HT-29 (cell line): ENCODE results near the gene THPO. TPM values are rescaled to one million over a fixed set of nuclear protein-coding genes. Genes with fewer than 3 reads are reported as not detected.
A peak's percentile ranks its signal among the peaks of the same experiment; 100 is the strongest.

ENCODE experiments used
- DNase-seq: peaks from one replicate; pipeline ENCODE4 v3.0.0-alpha.2; 2015; ENCODE audit warnings: low spot score
- small RNA-seq: library from RNA; depleted of rRNA; stranded (forward); fragments of <200 nt; gene quantifications from one replicate; pipeline ENCODE3, GENCODE V24; 2014
- total RNA-seq: library from RNA; depleted of rRNA; stranded (reverse); fragments of >200 nt; shearing (Covaris generic); gene quantifications from 2 replicates; pipeline ENCODE4 v1.2.3, GENCODE V29; 2014; rRNA removed

The THPO gene
- total RNA-seq, 1 experiment from 2014 or later, result 0.56 TPM

GRCh38 chr3:184333700-184334099 is 44.3 kb downstream of the THPO start:
- DNase-seq, result no peak

DNA sequence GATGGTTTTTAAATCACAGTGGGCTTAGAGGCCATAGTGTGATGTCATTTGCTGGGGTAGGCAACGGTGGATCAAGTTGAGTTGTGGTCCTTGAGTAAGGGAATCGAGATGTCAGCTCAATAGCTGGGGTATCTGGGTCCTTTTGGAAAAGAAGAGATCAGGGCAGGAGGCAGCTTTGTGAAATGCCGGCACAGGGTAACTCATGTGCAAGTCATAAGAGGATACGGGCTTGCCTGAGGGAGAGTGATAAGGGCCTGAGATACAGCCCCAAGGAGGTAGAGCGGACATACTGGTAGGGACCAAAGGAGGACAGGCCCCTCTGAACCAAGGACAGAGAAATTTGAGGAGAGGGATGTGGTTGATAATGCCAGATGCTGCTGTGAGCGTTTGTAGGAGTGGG is 44.8 kb downstream of the THPO start:
- DNase-seq, result no peak

DNA sequence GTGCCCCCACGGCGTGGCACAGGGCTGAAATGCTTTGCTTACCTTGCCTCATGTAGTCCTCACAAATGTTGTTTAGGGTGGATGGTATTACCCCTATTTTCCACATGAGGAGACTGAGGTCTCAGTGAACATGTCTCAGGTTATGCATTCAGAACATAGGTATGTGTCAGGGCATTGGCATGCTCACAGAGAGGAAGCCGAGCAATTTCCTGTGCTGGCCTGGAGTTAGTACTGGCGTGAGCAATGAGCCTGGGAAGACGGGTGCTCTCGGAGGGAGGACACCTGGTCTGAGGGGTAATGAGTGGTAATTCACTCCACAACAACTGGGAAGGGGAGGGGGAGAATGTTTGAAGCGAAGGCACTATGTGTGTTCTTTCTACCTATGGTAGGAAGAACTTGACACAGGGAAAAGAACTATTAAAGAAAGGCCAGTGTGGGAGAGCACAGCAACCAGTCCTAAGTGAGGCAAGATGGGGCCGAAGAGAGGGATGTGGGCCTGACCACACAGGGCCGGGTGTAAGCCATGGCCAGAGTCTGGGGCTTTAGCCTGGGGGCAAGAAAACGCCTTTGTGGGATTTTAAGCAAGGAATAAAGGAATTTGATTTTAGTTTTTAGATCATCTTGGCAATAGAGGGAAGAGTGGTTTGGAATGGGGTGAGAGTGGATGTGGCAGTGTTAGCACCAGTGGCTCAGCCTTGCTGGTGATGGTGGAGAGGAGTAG is 45.5 kb downstream of the THPO start:
- no peak for DNase-seq

DNA sequence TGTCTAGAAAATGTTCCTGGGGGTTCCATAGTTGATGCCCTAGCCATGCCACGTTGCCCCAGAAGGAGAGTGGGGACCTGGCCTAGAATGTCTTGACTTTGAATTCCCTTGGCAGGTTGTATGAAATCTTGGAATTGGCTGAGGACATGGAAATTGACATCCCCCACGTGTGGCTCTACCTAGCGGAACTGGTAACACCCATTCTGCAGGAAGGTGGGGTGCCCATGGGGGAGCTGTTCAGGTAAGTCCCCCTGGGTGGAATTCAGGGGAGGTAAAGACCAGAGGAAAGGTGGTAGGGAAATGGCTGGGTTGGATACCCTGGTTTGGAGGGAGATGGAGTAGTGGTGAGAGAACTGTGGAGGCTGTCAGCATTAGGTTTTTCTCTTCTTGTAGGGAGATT is 49.5 kb downstream of the THPO start:
- DNase-seq, result no peak

DNA sequence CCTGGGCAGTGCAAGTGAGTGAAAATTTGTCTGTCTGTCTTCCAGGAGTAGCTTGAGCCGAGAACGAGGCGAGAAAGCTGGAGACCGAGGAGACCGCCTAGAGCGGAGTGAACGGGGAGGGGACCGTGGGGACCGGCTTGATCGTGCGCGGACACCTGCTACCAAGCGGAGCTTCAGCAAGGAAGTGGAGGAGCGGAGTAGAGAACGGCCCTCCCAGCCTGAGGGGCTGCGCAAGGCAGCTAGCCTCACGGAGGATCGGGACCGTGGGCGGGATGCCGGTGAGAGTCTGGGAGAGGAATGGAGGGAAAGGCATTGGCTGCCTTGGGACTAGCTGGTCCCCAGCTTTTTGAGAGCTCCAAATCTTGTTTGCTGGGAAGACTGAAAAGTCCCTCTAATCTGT is 50.8 kb downstream of the THPO start:
- no peak for DNase-seq

DNA sequence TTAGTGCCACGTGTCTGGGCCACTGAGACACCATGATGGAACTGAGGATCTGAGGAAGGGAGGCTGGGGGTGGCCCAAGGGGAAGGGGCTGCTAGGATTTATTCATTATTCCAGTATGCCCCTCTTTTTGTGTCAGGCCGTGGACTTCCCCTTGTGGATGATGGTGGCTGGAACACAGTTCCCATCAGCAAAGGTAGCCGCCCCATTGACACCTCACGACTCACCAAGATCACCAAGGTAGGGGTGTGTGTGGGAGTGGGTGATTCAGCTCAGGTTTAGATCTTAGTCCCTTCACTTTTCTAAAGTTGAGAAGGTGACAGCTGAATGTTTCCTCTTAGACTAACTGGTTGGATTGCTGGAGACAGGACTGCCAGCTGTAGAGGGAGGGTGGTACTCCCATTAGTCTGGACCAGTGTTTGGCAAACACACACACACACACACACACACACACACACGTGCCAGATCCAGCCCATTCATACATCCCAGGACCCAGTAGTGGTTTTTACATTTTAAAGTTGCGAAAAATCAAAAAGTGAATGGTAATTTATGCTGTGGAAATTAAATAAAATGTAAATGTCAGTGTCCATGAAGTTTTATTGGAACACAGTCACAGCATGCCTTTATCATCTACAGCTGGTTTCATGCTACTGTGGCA is 52.2 kb downstream of the THPO start:
- DNase-seq, result no peak

DNA sequence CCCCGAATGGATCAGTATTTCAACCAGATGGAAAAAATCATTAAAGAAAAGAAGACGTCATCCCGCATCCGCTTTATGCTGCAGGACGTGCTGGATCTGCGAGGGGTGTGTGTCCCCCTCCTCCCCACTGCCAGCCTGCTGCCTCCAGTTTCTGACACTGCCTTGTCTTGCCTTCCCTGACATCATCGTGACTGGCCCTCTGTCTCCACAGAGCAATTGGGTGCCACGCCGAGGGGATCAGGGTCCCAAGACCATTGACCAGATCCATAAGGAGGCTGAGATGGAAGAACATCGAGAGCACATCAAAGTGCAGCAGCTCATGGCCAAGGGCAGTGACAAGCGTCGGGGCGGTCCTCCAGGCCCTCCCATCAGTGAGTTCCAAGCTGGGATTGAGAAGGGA is 52.7 kb downstream of the THPO start:
- DNase-seq, result no peak

DNA sequence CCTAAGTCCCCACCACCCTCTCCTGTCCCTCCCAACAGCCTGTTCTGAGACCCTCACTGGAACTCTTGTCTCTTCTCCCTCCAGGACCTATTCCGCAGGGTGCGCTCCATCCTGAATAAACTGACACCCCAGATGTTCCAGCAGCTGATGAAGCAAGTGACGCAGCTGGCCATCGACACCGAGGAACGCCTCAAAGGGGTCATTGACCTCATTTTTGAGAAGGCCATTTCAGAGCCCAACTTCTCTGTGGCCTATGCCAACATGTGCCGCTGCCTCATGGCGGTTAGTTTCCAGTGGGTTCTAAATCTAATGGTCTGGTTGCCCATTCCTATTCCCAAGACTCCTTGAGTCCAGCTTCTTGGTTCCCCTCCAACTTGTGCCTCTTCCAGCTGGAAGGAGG is 54.3 kb downstream of the THPO start:
- DNase-seq, result no peak

- no peak for DNase-seq
Measured at GRCh38 chr3:184322731-184323487, 55.1 kb downstream of the THPO start.

Small RNA genes within 50 kb of the gene (small RNA-seq; reads per million reads assigned to genes)
- 84.6 reads per million, percentile 96 among the genes with 10 or more reads in this experiment for gene SNORD66

Other genes starting within 250 kb of the THPO start
- 36.2 and 44.8 TPM in 2 replicates for gene EIF2B5, start 242.8 kb downstream of the THPO start, total RNA-seq
- gene DVL3, start 222.8 kb downstream of the THPO start, total RNA-seq, result 75.1 and 83.9 TPM in 2 replicates
- gene AP2M1, start 203.4 kb downstream of the THPO start, total RNA-seq, result 280 and 309 TPM in 2 replicates
- 42.3 and 51.3 TPM in 2 replicates for gene ABCF3, start 192.0 kb downstream of the THPO start, total RNA-seq
- 0.63 and 1.4 TPM in 2 replicates for gene VWA5B2, start 148.6 kb downstream of the THPO start, total RNA-seq
- 103 and 117 TPM in 2 replicates for gene ALG3, start 129.2 kb downstream of the THPO start, total RNA-seq
- gene EEF1AKMT4, start 128.5 kb downstream of the THPO start, total RNA-seq, result 17.7 and 19.4 TPM in 2 replicates
- gene CAMK2N2, start 116.7 kb downstream of the THPO start, total RNA-seq, result 0.13 TPM in 1 of 2 replicates, not detected in the other
- not detected in 2 replicates for gene ECE2, start 102.2 kb downstream of the THPO start, total RNA-seq
- 306 and 330 TPM in 2 replicates for gene PSMD2, start 79.0 kb downstream of the THPO start, total RNA-seq
- 494 and 497 TPM in 2 replicates for gene EIF4G1, start 63.6 kb downstream of the THPO start, total RNA-seq
- 21.4 and 26.6 TPM in 2 replicates for gene FAM131A, start 40.6 kb downstream of the THPO start, total RNA-seq
- gene CLCN2, start 16.6 kb downstream of the THPO start, total RNA-seq, result 59.4 and 64.0 TPM in 2 replicates
- 138 and 157 TPM in 2 replicates for gene POLR2H, start 16.5 kb downstream of the THPO start, total RNA-seq
- gene CHRD, start 1.8 kb upstream of the THPO start, total RNA-seq, result 3.4 and 5.2 TPM in 2 replicates
- gene EPHB3, start 183.6 kb upstream of the THPO start, total RNA-seq, result 29.4 and 30.5 TPM in 2 replicates